Activated T-cell treated with anti-CD3 and anti-CD28 coated beads, Interleukin-2, amount 50 U/mL, for 24 hours (primary cell): ENCODE results near the gene ZFP1.

Source experiments
- DNase-seq: peaks from one replicate; pipeline ENCODE4 v3.0.0-alpha.2; 2020
- H3K27ac Mint-ChIP-seq: 2 replicates; pipeline ENCODE4 v1.8.0; 2020; ENCODE audit warnings: mild to moderate bottlenecking, mixed read lengths
- H3K27me3 Mint-ChIP-seq: 2 replicates; pipeline ENCODE4 v1.8.0; 2020; ENCODE audit warnings: mixed read lengths
- H3K36me3 Mint-ChIP-seq: 2 replicates; pipeline ENCODE4 v1.8.0; 2020; ENCODE audit warnings: low read depth, mixed read lengths
- H3K4me1 Mint-ChIP-seq: 2 replicates; pipeline ENCODE4 v1.8.0; 2020; ENCODE audit warnings: low read depth, mixed read lengths
- H3K4me3 Mint-ChIP-seq: 2 replicates; pipeline ENCODE4 v1.8.0; 2020; ENCODE audit warnings: mild to moderate bottlenecking, moderate library complexity, mixed read lengths
- H3K9me3 Mint-ChIP-seq: 2 replicates; pipeline ENCODE4 v1.8.0; 2020; ENCODE audit warnings: mixed read lengths

The ZFP1 gene

GRCh38 chr16:75172578-75172977 lies 24.3 kb downstream of the ZFP1 start:
- Mint-ChIP-seq H3K4me1 (no peaks in the 10 kb centered on the region), H3K27ac (no peak overlapping the region), H3K9me3 (peaks cover 76% of the 10 kb centered on the region), H3K27me3 (no peaks in the 10 kb centered on the region), H3K36me3 (peaks cover 70% of the 10 kb centered on the region), H3K4me3 (no peak overlapping the region)
- DNase-seq = no peak

GRCh38 chr16:75175074-75175473 lies 26.8 kb downstream of the ZFP1 start:
- no peak for DNase-seq

GRCh38 chr16:75176926-75177325 lies 28.6 kb downstream of the ZFP1 start:
- peaks cover 2% of the 10 kb centered on the region for H3K4me1 Mint-ChIP-seq
- H3K9me3 Mint-ChIP-seq = peaks cover 56% of the 10 kb centered on the region
- H3K36me3 Mint-ChIP-seq = peaks cover 27% of the 10 kb centered on the region
- H3K27ac Mint-ChIP-seq = no peak overlapping the region
- H3K4me3 Mint-ChIP-seq = no peak overlapping the region
- no peak for DNase-seq
- H3K27me3 Mint-ChIP-seq = no peaks in the 10 kb centered on the region

More at GRCh38 chr16:75175074-75175473, 26.8 kb downstream of the ZFP1 start:
- no peak overlapping the region for H3K4me3 Mint-ChIP-seq
- peaks cover 2% of the 10 kb centered on the region for H3K4me1 Mint-ChIP-seq
- H3K36me3 Mint-ChIP-seq = peaks cover 45% of the 10 kb centered on the region
- H3K9me3 Mint-ChIP-seq = peaks cover 66% of the 10 kb centered on the region
- H3K27me3 Mint-ChIP-seq = no peaks in the 10 kb centered on the region
- H3K27ac Mint-ChIP-seq = no peak overlapping the region

- Mint-ChIP-seq H3K27ac (no peak overlapping the region), H3K4me3 (no peak overlapping the region), H3K9me3 (peaks cover 34% of the 10 kb centered on the region), H3K4me1 (peaks cover 2% of the 10 kb centered on the region), H3K36me3 (peaks cover 6% of the 10 kb centered on the region), H3K27me3 (no peaks in the 10 kb centered on the region)
- no peak for DNase-seq
Measured at GRCh38 chr16:75179208-75179607, 30.9 kb downstream of the ZFP1 start.

GRCh38 chr16:75181630-75182029 lies 33.3 kb downstream of the ZFP1 start:
- peaks cover 22% of the 10 kb centered on the region for H3K9me3 Mint-ChIP-seq
- peaks cover 3% of the 10 kb centered on the region for H3K27me3 Mint-ChIP-seq
- H3K4me3 Mint-ChIP-seq = no peak overlapping the region
- peaks cover 2% of the 10 kb centered on the region for H3K4me1 Mint-ChIP-seq
- DNase-seq = no peak
- H3K27ac Mint-ChIP-seq = no peak overlapping the region
- no peaks in the 10 kb centered on the region for H3K36me3 Mint-ChIP-seq

- Mint-ChIP-seq H3K9me3 (no peaks in the 10 kb centered on the region), H3K4me3 (no peak overlapping the region), H3K27me3 (peaks cover 3% of the 10 kb centered on the region), H3K36me3 (no peaks in the 10 kb centered on the region), H3K27ac (no peak overlapping the region), H3K4me1 (no peaks in the 10 kb centered on the region)
- no peak for DNase-seq
Measured at GRCh38 chr16:75188832-75189477, 40.6 kb downstream of the ZFP1 start.

- Mint-ChIP-seq H3K9me3 (no peaks in the 10 kb centered on the region), H3K36me3 (no peaks in the 10 kb centered on the region), H3K27ac (no peak overlapping the region), H3K4me1 (no peaks in the 10 kb centered on the region), H3K4me3 (no peak overlapping the region), H3K27me3 (peaks cover 3% of the 10 kb centered on the region)
- no peak for DNase-seq
Measured at GRCh38 chr16:75189638-75190245, 41.4 kb downstream of the ZFP1 start.

GRCh38 chr16:75192606-75193264 lies 44.4 kb downstream of the ZFP1 start:
- H3K27me3 Mint-ChIP-seq = peaks cover 10% of the 10 kb centered on the region
- H3K4me1 Mint-ChIP-seq = no peaks in the 10 kb centered on the region
- no peak overlapping the region for H3K27ac Mint-ChIP-seq
- H3K9me3 Mint-ChIP-seq = no peaks in the 10 kb centered on the region
- DNase-seq = no peak
- no peaks in the 10 kb centered on the region for H3K36me3 Mint-ChIP-seq
- no peak overlapping the region for H3K4me3 Mint-ChIP-seq

- DNase-seq = no peak
- no peaks in the 10 kb centered on the region for H3K9me3 Mint-ChIP-seq
- H3K4me3 Mint-ChIP-seq = no peak overlapping the region
- no peaks in the 10 kb centered on the region for H3K36me3 Mint-ChIP-seq
- H3K27me3 Mint-ChIP-seq = peaks cover 16% of the 10 kb centered on the region
- no peak overlapping the region for H3K27ac Mint-ChIP-seq
- H3K4me1 Mint-ChIP-seq = no peaks in the 10 kb centered on the region
Measured at GRCh38 chr16:75193265-75193650, 44.9 kb downstream of the ZFP1 start.

GRCh38 chr16:75193730-75194444 lies 45.6 kb downstream of the ZFP1 start:
- Mint-ChIP-seq H3K9me3 (no peaks in the 10 kb centered on the region), H3K27ac (no peak overlapping the region), H3K27me3 (peaks cover 18% of the 10 kb centered on the region), H3K36me3 (no peaks in the 10 kb centered on the region), H3K4me3 (no peak overlapping the region), H3K4me1 (no peaks in the 10 kb centered on the region)
- DNase-seq = no peak

GRCh38 chr16:75195811-75196790 lies 47.8 kb downstream of the ZFP1 start:
- no peak overlapping the region for H3K27ac Mint-ChIP-seq
- no peaks in the 10 kb centered on the region for H3K9me3 Mint-ChIP-seq
- no peaks in the 10 kb centered on the region for H3K36me3 Mint-ChIP-seq
- H3K4me3 Mint-ChIP-seq = no peak overlapping the region
- H3K4me1 Mint-ChIP-seq = peaks cover 8% of the 10 kb centered on the region
- H3K27me3 Mint-ChIP-seq = peaks cover 18% of the 10 kb centered on the region
- peak; percentile 21 for DNase-seq

- Mint-ChIP-seq H3K27me3 (peaks cover 18% of the 10 kb centered on the region), H3K4me3 (no peak overlapping the region), H3K4me1 (peaks cover 12% of the 10 kb centered on the region), H3K36me3 (no peaks in the 10 kb centered on the region), H3K27ac (no peak overlapping the region), H3K9me3 (no peaks in the 10 kb centered on the region)
- no peak for DNase-seq
Measured at GRCh38 chr16:75196836-75197235, 48.5 kb downstream of the ZFP1 start.

- Mint-ChIP-seq H3K4me3 (no peak overlapping the region), H3K9me3 (no peaks in the 10 kb centered on the region), H3K27ac (no peak overlapping the region), H3K4me1 (peaks cover 14% of the 10 kb centered on the region), H3K27me3 (peaks cover 18% of the 10 kb centered on the region), H3K36me3 (no peaks in the 10 kb centered on the region)
- no peak for DNase-seq
Measured at GRCh38 chr16:75197522-75198134, 49.3 kb downstream of the ZFP1 start.
